GM12801 (cell line): ENCODE data around the gene CPOX.

Source experiments
- TF ChIP-seq, protein P1 (sequence below): IDR thresholded peaks from one replicate; pipeline ENCODE4 v1.5.1; 2011; ENCODE audit warnings: control low read depth; ENCODE audit not compliant: insufficient read length; ENCODE audit errors: extremely low read depth

CPOX gene

DNA sequence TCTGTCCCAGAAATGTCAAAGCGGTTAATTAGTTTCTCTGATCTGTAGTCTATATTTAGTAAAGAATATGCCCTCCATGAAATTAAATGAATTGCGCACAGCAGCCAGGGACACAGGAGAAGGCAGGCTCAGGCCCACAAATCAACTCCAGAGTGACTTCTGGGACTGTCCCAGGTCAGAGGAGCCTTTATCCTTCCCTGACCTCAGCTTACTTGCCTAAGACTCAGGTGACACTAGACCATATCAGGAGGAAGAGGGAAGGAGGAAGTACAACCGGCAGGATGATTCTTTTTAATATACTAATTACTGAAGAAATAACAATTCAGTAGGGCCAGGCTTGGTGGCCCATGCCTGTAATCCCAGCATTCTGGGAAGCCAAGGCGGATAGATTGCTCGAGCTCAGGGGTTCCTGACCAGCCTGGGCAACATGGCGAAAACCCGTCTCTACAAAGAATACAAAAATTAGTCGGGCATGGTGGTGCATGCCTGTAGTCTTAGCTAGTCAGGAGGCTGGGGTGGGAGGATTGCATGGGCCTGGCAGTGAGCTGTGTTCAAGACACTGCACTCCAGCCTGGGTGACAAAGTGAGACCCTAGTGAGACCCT lies 63.5 kb downstream of the CPOX start:
- TF ChIP-seq, protein P1, sequence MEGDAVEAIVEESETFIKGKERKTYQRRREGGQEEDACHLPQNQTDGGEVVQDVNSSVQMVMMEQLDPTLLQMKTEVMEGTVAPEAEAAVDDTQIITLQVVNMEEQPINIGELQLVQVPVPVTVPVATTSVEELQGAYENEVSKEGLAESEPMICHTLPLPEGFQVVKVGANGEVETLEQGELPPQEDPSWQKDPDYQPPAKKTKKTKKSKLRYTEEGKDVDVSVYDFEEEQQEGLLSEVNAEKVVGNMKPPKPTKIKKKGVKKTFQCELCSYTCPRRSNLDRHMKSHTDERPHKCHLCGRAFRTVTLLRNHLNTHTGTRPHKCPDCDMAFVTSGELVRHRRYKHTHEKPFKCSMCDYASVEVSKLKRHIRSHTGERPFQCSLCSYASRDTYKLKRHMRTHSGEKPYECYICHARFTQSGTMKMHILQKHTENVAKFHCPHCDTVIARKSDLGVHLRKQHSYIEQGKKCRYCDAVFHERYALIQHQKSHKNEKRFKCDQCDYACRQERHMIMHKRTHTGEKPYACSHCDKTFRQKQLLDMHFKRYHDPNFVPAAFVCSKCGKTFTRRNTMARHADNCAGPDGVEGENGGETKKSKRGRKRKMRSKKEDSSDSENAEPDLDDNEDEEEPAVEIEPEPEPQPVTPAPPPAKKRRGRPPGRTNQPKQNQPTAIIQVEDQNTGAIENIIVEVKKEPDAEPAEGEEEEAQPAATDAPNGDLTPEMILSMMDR = no peak
